GM12878 (cell line): Measurements from ENCODE around the gene CALML5.

ENCODE experiments used
- DPF2 ChIP-seq: fragments of 450-650 bp; IDR thresholded peaks from 2 replicates; pipeline ENCODE4 v1.6.1; 2017; ENCODE audit warnings: mild to moderate bottlenecking
- E2F4 ChIP-seq: IDR thresholded peaks from 2 replicates; pipeline ENCODE4 v1.6.1; 2012; ENCODE audit warnings: low read depth, low read length, improper control_type of control experiment
- ESRRA ChIP-seq: IDR thresholded peaks from 2 replicates; pipeline ENCODE4 v1.6.1; 2012; ENCODE audit warnings: mild to moderate bottlenecking, low read length, improper control_type of control experiment

GRCh38 chr10:5509236-5509635 is 9.9 kb upstream of the CALML5 start:
- TF ChIP-seq DPF2, result no peak
- no peak for TF ChIP-seq E2F4
- no peak for TF ChIP-seq ESRRA
